IPS-20b (cell line): ENCODE data around the gene COL11A1.

Experiments
- H3K27ac ChIP-seq: one replicate; pipeline ENCODE4 v1.5.1; 2013; ENCODE audit warnings: low read length
- H3K27me3 ChIP-seq: 2 replicates; pipeline ENCODE4 v1.6.1; 2013; ENCODE audit warnings: mild to moderate bottlenecking, low read length, inconsistent platforms; ENCODE audit not compliant: insufficient read depth
- H3K36me3 ChIP-seq: 2 replicates; pipeline ENCODE4 v1.6.1; 2013; ENCODE audit warnings: low read depth, mild to moderate bottlenecking, inconsistent platforms, low read length, moderate library complexity; ENCODE audit not compliant: insufficient read depth
- H3K4me1 ChIP-seq: 2 replicates; pipeline ENCODE4 v1.6.1; 2013; ENCODE audit warnings: mild to moderate bottlenecking, control low read depth, inconsistent platforms, low read length, moderate library complexity; ENCODE audit not compliant: insufficient read depth
- H3K4me3 ChIP-seq: 2 replicates; pipeline ENCODE4 v1.5.1; 2013; ENCODE audit warnings: mild to moderate bottlenecking, low read length, inconsistent platforms
- H3K9ac ChIP-seq: 2 replicates; pipeline ENCODE4 v1.6.1; 2013; ENCODE audit warnings: low read depth, mild to moderate bottlenecking, inconsistent platforms, low read length, moderate library complexity
- H3K9me3 ChIP-seq: 2 replicates; pipeline ENCODE4 v1.6.1; 2013; ENCODE audit warnings: mild to moderate bottlenecking, low read depth, low read length, inconsistent platforms; ENCODE audit not compliant: insufficient read depth

The COL11A1 gene

DNA sequence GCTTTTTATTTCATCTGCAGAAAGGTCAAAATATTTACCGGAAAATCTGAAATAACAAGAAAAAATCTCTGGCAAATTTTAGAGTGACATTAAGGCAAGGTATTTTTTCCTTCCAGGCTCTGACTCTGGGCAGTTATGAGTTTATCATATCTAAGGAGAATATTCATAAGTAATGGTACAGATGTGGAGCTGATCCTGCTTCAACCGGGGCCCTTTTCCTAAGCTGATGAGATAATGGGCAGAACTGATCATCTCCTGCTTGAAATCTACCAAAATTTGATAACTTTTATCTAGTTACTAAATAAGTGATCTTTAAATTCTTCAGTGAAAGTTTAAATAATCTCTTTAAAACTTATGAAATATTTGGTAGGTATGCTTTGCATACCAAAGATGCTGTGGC is 211.6 kb downstream of the COL11A1 start:
- no peak overlapping the region for H3K27ac ChIP-seq
- H3K27me3 ChIP-seq = no peaks in the 10 kb centered on the region
- no peaks in the 10 kb centered on the region for H3K36me3 ChIP-seq
- no peak overlapping the region for H3K4me3 ChIP-seq
- no peak overlapping the region for H3K9ac ChIP-seq
- H3K4me1 ChIP-seq = no peaks in the 10 kb centered on the region
- no peaks in the 10 kb centered on the region for H3K9me3 ChIP-seq

DNA sequence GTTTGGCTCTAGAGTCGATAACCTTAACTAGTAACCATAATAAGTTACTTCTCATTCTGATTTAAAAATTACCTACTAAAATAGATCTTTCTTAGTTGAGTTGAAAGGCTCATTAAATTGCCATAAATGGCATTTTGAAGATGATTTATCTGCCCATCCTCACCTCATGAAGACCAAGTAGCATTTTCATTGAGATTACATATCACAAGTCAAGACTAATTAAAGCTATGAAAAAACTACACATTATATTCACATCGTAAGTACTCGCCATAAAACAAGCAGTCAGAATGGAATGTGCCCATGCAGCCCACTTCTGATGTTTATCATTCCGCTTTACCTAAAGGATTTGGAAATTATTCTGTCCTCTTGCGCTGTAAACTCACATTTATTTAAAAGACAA is 212.0 kb downstream of the COL11A1 start:
- Histone ChIP-seq H3K9me3 (no peaks in the 10 kb centered on the region), H3K4me1 (no peaks in the 10 kb centered on the region), H3K27ac (no peak overlapping the region), H3K27me3 (no peaks in the 10 kb centered on the region), H3K36me3 (no peaks in the 10 kb centered on the region), H3K4me3 (no peak overlapping the region), H3K9ac (no peak overlapping the region)

DNA sequence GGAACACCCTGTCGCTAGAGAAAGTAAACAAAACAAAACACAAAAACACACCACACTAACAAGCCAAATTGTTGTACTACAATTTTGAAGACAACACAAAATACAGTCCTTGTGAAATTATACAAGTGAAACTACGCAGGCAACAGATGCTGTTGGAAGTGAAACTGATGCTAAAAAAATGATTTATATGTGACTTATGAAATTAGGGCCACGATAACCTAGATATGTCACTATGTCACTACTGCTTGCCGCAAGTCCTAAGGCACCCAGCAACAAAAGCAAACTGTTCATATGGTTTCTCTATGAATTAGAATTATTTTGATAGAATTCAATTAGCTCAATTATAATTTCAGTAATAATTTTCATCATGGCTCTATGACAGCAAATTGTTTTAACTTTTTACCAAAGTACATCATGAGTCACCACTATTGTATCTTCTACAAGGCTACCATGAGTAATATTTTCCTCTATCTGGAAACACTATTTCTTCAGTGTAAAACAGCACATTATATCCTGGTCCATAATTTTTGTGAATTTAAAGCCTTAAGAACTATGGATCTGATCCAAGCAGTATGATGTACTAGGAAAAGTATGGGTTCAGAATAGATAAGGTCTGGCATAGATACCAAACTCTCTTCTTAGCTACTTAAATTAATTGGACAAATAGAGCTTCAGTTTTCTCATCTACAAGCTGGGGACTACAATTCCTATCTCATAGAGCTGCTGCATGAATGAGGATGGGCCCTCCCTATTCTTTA is 216.3 kb downstream of the COL11A1 start:
- H3K27me3 ChIP-seq = no peaks in the 10 kb centered on the region
- no peak overlapping the region for H3K4me3 ChIP-seq
- H3K9me3 ChIP-seq = no peaks in the 10 kb centered on the region
- H3K9ac ChIP-seq = no peak overlapping the region
- no peak overlapping the region for H3K27ac ChIP-seq
- H3K4me1 ChIP-seq = no peaks in the 10 kb centered on the region
- peaks cover 7% of the 10 kb centered on the region; the same call in 1 of the 2 replicates for H3K36me3 ChIP-seq

DNA sequence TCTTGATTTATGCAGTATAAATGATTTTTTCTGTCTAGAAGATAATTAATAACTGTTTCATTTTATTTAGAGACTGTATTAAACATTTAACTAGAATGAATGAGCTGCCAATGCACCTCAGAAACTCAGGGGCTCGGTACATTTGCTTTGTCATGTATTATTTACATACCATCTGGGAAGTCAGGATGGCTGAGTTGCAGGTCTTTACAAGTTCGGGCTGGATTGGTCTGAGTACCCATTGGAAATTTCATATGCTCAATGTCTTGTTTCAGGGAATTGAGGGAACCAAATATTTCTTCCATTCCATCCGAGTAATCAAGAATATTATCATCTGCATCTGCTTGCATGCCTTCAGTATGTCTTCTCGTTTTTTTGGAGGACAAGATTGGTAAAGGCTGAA is 221.7 kb downstream of the COL11A1 start:
- Histone ChIP-seq H3K4me1 (no peaks in the 10 kb centered on the region; the same call in 1 of the 2 replicates), H3K27ac (no peak overlapping the region), H3K36me3 (peaks cover 7% of the 10 kb centered on the region; the same call in 1 of the 2 replicates), H3K4me3 (no peak overlapping the region), H3K9ac (no peak overlapping the region), H3K27me3 (no peaks in the 10 kb centered on the region), H3K9me3 (no peaks in the 10 kb centered on the region)

DNA sequence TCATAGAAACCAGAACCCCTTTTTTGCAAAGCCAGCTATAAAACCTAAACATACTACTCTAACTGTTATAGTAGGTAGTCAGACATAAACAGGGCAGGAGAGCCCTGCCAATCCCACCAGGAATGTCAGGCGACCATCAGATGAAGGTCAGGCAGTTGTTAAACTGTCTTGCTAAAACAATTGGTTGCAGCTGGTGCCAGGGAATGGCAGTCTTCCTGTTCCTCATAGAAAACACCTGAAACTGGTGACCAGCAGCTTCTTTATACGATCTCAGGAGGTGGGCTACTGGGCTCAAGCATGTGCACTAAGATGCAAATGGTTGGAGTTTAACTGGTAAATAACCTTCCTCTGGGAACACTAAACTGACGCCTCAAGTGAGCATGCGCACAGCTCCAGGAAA is 224.1 kb downstream of the COL11A1 start:
- H3K4me3 ChIP-seq = no peak overlapping the region
- H3K9me3 ChIP-seq = no peaks in the 10 kb centered on the region
- no peak overlapping the region for H3K27ac ChIP-seq
- H3K27me3 ChIP-seq = no peaks in the 10 kb centered on the region
- no peak overlapping the region for H3K9ac ChIP-seq
- no peaks in the 10 kb centered on the region; the same call in 1 of the 2 replicates for H3K4me1 ChIP-seq
- peaks cover 7% of the 10 kb centered on the region; the same call in 1 of the 2 replicates for H3K36me3 ChIP-seq

DNA sequence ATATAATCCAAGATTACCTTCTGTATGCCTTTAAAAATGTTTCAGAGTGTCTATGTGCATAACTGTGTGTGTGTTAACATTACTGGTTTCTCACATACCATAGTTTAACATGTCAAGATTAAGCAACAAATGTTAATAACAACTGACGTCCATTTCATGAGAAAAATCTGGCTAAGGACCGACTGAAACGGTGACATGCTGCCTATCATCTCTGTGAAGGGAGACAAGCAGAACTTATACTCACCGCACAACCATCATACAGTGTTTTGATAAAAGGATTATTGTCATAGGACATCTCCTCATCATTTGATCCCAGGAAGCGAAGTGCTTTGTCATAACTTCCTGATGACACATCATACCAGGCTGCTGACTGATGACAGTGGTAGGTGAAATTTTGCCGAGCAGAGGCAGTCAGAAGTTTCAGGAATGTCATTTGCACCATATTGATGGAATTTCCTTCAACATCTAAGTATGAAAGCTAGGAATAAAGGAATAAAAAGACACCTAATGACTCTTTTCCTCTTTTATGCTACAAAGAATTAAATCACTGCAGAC is 228.8 kb downstream of the COL11A1 start:
- Histone ChIP-seq H3K4me3 (no peak overlapping the region), H3K27me3 (no peaks in the 10 kb centered on the region), H3K36me3 (no peaks in the 10 kb centered on the region), H3K27ac (no peak overlapping the region), H3K9ac (no peak overlapping the region), H3K9me3 (no peaks in the 10 kb centered on the region), H3K4me1 (no peaks in the 10 kb centered on the region; the same call in 1 of the 2 replicates)

DNA sequence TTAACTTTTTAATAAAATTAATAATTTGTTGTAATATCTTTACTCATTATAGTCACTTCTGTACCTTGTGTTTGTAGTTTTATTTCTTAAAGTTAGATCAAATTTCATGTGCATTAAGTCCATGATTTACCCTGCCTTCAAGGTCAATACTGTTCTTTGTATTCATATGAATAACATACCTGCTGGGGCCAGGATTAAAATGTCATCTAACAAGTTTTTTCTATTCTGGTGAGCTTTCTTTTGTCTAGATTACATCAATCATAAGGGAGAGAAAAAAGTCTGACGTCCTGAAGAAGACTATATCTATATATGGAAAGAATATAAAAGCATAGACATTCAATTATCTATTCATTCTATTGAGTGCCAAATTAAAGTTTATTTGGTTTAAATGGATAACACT is 232.6 kb downstream of the COL11A1 start:
- no peaks in the 10 kb centered on the region for H3K36me3 ChIP-seq
- H3K4me1 ChIP-seq = no peaks in the 10 kb centered on the region
- H3K27ac ChIP-seq = no peak overlapping the region
- H3K9me3 ChIP-seq = no peaks in the 10 kb centered on the region; the same call in 1 of the 2 replicates
- H3K4me3 ChIP-seq = no peak overlapping the region
- H3K9ac ChIP-seq = no peak overlapping the region
- H3K27me3 ChIP-seq = no peaks in the 10 kb centered on the region

DNA sequence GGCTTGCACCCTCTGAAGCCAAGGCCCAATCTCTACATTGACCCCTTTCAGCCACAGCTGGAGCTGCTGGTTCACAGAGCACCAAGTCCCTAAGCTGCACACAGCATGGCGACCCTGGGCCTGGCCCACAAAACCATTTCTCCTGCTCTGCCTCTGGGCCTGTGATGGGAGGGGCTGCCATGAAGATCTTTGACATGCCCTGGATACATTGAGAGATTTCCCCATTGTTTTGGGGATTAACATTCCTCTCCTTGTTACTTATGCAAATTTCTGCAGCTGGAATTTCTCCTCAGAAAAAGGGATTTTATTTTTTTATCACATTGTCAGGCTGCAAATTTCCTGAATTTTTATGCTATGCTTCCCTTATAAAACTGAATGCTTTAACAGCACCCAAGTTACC is 235.8 kb downstream of the COL11A1 start:
- Histone ChIP-seq H3K4me1 (no peaks in the 10 kb centered on the region), H3K4me3 (no peak overlapping the region), H3K36me3 (no peaks in the 10 kb centered on the region), H3K9me3 (no peaks in the 10 kb centered on the region; the same call in 1 of the 2 replicates), H3K27ac (no peak overlapping the region), H3K9ac (no peak overlapping the region), H3K27me3 (no peaks in the 10 kb centered on the region)

DNA sequence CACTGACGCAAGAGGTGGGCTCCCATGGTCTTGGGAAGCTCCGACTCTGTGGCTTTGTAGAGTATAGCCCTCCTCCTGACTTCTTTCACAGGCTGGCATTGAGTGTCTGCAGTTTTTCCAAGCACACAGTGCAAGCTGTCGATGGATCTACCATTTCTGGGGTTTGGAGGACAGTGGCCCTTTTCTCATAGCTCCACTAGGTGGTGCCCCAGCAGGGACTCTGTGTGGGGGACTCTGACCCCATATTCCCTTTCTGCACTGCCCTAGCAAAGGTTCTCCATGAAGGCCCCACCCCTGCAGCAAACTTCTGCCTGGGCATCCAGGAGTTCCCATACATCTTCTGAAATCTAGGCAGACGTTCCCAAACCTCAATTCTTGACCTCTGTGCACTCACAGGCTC is 236.2 kb downstream of the COL11A1 start:
- Histone ChIP-seq H3K9me3 (no peaks in the 10 kb centered on the region; the same call in 1 of the 2 replicates), H3K27me3 (no peaks in the 10 kb centered on the region), H3K36me3 (no peaks in the 10 kb centered on the region), H3K27ac (no peak overlapping the region), H3K4me3 (no peak overlapping the region), H3K9ac (no peak overlapping the region), H3K4me1 (no peaks in the 10 kb centered on the region)

DNA sequence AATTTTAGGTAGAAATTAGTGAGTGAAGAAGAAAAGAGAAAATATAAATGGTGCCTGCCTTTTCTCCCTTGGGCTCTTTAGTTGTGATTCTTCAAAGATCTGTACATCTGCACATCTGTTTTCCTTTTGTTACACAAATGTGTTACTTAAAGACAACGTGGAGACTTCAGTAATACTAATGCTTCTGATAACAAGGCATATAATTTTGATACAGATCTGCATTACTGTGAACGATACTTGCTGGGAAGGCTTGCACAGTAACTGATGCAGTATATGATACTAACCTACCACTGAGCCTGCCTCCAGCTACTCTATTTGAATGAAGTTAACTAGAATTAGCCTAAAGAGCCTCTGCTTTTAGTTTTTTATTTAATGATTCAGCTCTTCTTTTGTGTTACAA is 244.6 kb downstream of the COL11A1 start:
- Histone ChIP-seq H3K27me3 (no peaks in the 10 kb centered on the region), H3K4me1 (peaks cover 8% of the 10 kb centered on the region; the same call in 1 of the 2 replicates), H3K4me3 (no peak overlapping the region), H3K36me3 (no peaks in the 10 kb centered on the region), H3K9me3 (no peaks in the 10 kb centered on the region; the same call in 1 of the 2 replicates), H3K27ac (no peak overlapping the region), H3K9ac (no peak overlapping the region)

DNA sequence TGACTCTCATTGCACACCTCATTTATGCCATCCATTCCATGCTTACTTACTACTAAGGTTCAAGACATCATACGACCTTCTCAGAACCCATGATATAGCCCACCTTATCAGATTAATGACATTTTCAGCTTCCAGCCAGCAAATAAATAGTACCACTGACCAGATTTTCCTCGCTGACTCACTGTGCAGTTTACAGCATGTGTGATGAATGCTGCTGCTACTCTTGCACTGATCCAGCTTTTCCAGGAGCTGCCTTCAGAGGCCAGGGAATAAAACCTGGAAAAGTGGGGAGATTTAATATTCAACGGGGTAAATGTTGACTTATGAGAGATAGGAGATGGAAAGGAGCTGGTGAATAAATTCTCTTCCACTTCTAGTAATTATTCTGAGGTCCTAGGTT is 247.1 kb downstream of the COL11A1 start:
- H3K4me3 ChIP-seq = no peak overlapping the region
- no peaks in the 10 kb centered on the region for H3K9me3 ChIP-seq
- no peaks in the 10 kb centered on the region for H3K27me3 ChIP-seq
- no peak overlapping the region for H3K9ac ChIP-seq
- no peaks in the 10 kb centered on the region for H3K36me3 ChIP-seq
- peaks cover 8% of the 10 kb centered on the region; the same call in 1 of the 2 replicates for H3K4me1 ChIP-seq
- no peak overlapping the region for H3K27ac ChIP-seq

DNA sequence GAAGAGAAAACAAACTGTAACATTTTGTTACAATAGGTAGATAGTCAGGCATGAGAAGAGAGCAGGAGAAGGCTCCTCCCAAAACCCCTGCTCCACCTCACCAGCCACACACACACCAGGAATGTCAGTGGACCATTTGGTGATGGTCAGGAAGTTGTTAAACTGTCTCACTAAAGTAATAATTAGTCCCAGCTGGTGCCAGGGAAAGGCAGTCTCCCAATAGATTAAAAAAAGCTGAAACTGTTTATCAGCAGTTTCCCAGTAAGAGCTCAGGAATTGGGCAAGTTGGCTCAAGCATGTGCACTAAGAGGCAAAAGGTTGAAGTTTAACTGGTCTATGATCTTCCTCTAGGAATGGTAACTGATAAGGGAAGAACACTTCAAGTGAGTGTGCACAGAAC is 249.6 kb downstream of the COL11A1 start:
- Histone ChIP-seq H3K27ac (no peak overlapping the region), H3K36me3 (no peaks in the 10 kb centered on the region), H3K9me3 (peaks cover 7% of the 10 kb centered on the region; the same call in 1 of the 2 replicates), H3K27me3 (no peaks in the 10 kb centered on the region), H3K4me1 (peaks cover 4% of the 10 kb centered on the region; the same call in 1 of the 2 replicates), H3K9ac (no peak overlapping the region), H3K4me3 (no peak overlapping the region)
